Spleen (tissue), 11 donors: ENCODE results near the gene NTSR1. TPM values are rescaled to one million over a fixed set of nuclear protein-coding genes. Genes with fewer than 3 reads are reported as not detected.

ENCODE experiments used
- DNase-seq: peaks from one replicate; pipeline ENCODE4 v3.0.0-alpha.2; 2020
- H3K27ac ChIP-seq, 8 donors: fragments of 200-600 bp; sonication (generic) in 7 of 8; 1 replicate in 4 of 8; 2 replicates in 4 of 8; pipeline versions ENCODE4 v1.5.0 to v1.8.0; 2016 to 2021; ENCODE audit warnings: inconsistent platforms in 4 of 8, mild to moderate bottlenecking in 4 of 8, moderate library complexity in 1 of 8
- H3K27me3 ChIP-seq, 7 donors: fragments of 200-600 bp; sonication (generic) in 6 of 7; replicated peaks in 1 of 7; 1 replicate in 4 of 7; 2 replicates in 3 of 7; pipeline versions ENCODE4 v1.5.0 to v1.8.0; 2016 to 2021; ENCODE audit warnings: inconsistent platforms in 3 of 7, mild to moderate bottlenecking in 1 of 7
- H3K36me3 ChIP-seq, 6 donors: fragments of 200-600 bp; sonication (generic) in 5 of 6; 1 replicate in 4 of 6; 2 replicates in 2 of 6; pipeline versions ENCODE4 v1.5.0 to v1.8.0; 2016 to 2021; ENCODE audit warnings: inconsistent platforms in 2 of 6
- H3K4me1 ChIP-seq, 6 donors: fragments of 200-600 bp; sonication (generic) in 5 of 6; 1 replicate in 3 of 6; 2 replicates in 3 of 6; pipeline versions ENCODE4 v1.5.0 to v1.8.0; 2016 to 2021; ENCODE audit warnings: inconsistent platforms in 3 of 6
- H3K4me3 ChIP-seq, 8 donors: fragments of 200-600 bp; sonication (generic) in 7 of 8; 1 replicate in 4 of 8; 2 replicates in 4 of 8; pipeline versions ENCODE4 v1.5.0 to v1.8.0; 2016 to 2021; ENCODE audit warnings: inconsistent platforms in 4 of 8, mild to moderate bottlenecking in 4 of 8, moderate library complexity in 2 of 8
- H3K9me3 ChIP-seq, 8 donors: fragments of 200-600 bp; sonication (generic) in 7 of 8; 1 replicate in 4 of 8; 2 replicates in 4 of 8; pipeline versions ENCODE4 v1.5.0 to v1.8.0; 2016 to 2021; ENCODE audit warnings: inconsistent platforms in 4 of 8
- CTCF ChIP-seq, 11 experiments: fragments of 200-600 bp in 7 of 11; fragments of 450-650 bp in 4 of 11; sonication (generic) in 4 of 11; IDR thresholded peaks in 8 of 11; conservative IDR thresholded peaks in 3 of 11; 1 replicate in 7 of 11; 2 replicates in 4 of 11; pipeline versions ENCODE4 v1.4.0 to v1.8.0; 2016 to 2021; ENCODE audit warnings: antibody characterized with exemption in 11 of 11, inconsistent platforms in 4 of 11, mild to moderate bottlenecking in 1 of 11
- POLR2A ChIP-seq, 3 donors: fragments of 450-650 bp; IDR thresholded peaks; one replicate each; pipeline ENCODE4 v1.5.1; 2017; ENCODE audit warnings: antibody characterized with exemption in 3 of 3, mild to moderate bottlenecking in 1 of 3
- POLR2AphosphoS5 ChIP-seq, 3 donors: sonication (generic); formaldehyde crosslinking; IDR thresholded peaks; one replicate each; pipeline ENCODE4 v1.5.1; 2017; ENCODE audit warnings: antibody characterized with exemption in 3 of 3
- WGBS, 5 donors: extraction: QIAGEN DNeasy Blood & Tissue Kit in 3 of 5; methylation state at CpG; one replicate each; pipeline versions ENCODE4 v1.1.5 to v1.1.7; 2013 to 2018; 5-methylcytosine and 5-hydroxymethylcytosine counted together
- intact Hi-C: fragments of 100-400 bp; cut with DNase I; formaldehyde crosslinking; loops from one replicate; pipeline ENCODE4 v1.15.0; 2023; ENCODE audit warnings: low total_unique reads
- polyA plus RNA-seq, 3 donors: library from polyadenylated mRNA; stranded (reverse); fragments of 200-250 nt; gene quantifications; one replicate each; pipeline ENCODE4 v1.2.1, GENCODE V29; 2013
- total RNA-seq, 7 donors: library from RNA; depleted of rRNA in 3 of 7; stranded (reverse); fragments of >200 nt in 3 of 7; fragmentation: NEBNext Ultra II Directional in 4 of 7; extraction: Animal tissue kit (Norgen Biotek cat#: 25700) in 4 of 7; gene quantifications; one replicate each; pipeline versions ENCODE4 v1.1.0 to v1.2.1, GENCODE V29; 2016 to 2021
- donor health status: healthy with polysubstance abuse.
- donor health status: DM: no; HTN: no; CAD: no; lungs with moderate emphysema.
- donor health status: DM: no; HTN: no; CAD: no.
- donor health status: Bipolar disorder and iron deficiency.
- donor health status: healthy.
- donor health status: DM: no; HTN: no; CAD: no.
- donor health status: DM: yes; HTN: yes; CAD: no.

The NTSR1 gene
- total and polyA plus RNA-seq, 10 donors: 0.14 to 5.7 (median 0.71) TPM

DNA sequence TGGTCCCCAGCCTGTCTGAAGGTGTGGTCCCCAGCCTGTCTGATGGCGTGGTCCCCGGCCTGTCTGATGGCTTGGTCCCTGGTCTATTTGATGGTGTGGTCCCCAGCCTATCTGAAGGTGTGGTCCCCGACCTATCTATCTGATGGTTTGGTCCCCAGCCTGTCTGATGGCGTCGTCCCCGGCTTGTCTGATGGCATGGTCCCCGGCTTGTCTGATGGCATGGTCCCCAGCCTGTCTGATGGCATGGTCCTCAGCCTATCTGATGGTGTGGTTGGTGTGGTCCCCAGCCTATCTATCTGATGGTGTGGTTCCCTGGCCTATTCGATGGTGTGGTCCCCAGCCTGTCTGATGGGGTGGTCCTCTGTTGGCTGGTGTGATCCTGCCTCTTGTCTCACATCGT is 69.4 kb downstream of the NTSR1 start:
- no peaks in the 10 kb centered on the region for H3K27me3 ChIP-seq
- TF ChIP-seq POLR2A (IDR thresholded peaks at IDR 0.05) (no peak), CTCF (IDR thresholded peaks at IDR 0.05 in 8 of 11, conservative IDR thresholded peaks at IDR 0.05 in 3 of 11) (no peak), POLR2AphosphoS5 (IDR thresholded peaks at IDR 0.05) (no peak)
- peaks cover 8 to 51% (median 32%) of the 10 kb centered on the region in 6 donors for H3K4me1 ChIP-seq
- no peak overlapping the region for H3K4me3 ChIP-seq
- 89 to 100% (median 95%) methylated on average over 8 to 9 of the region's 9 CpGs for WGBS, 5 donors
- no peak for DNase-seq
- no peaks in the 10 kb centered on the region for H3K9me3 ChIP-seq
- H3K36me3 ChIP-seq: no peaks in the 10 kb centered on the region
- no peak overlapping the region for H3K27ac ChIP-seq
- intact Hi-C loops: no loop called here

DNA sequence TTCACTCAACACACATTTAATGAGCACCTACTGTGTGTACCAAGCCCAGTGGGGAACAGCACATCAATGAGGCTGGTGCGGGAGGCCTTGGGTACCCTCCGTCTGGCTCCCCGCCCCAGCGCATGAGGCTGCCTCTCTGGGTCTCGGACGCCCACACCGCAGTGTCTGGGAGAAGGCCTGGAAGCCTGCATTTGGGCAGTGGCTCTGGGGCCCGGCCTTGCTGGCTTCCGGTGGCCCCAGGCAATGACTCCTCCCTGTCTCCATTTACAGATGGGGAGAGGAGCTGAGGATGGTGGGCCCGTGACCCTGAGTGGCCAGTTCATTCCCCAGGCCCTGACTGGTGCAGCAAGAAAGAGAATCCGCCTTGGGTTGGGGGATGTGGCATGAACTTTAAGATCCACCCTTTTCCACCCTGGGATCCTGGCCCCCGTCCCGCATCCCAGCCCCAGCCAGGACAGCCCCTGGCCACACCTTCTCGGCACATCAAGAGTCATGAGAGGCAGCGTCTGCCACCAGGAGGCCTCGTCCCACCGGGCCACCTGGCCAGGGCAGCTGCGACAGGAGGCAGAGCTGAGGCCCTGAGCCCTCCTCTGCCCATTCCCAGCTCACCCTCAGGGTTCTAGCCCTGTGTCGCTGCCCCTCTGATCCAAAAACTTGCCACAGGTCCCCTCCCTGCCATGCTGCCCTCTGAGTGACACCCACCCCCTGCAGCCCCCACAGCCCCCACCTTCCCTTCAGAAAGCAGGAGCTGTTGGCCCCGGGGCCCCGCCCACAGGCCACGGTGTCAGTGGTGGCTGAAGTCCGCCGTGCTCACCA is 70.2 kb downstream of the NTSR1 start:
- 80 to 90% (median 85%) methylated on average over 17 to 24 of the region's 24 CpGs for WGBS, 5 donors
- Histone ChIP-seq H3K4me3 (no peak overlapping the region), H3K9me3 (no peaks in the 10 kb centered on the region), H3K36me3 (no peaks in the 10 kb centered on the region), H3K27me3 (no peaks in the 10 kb centered on the region), H3K27ac (no peak overlapping the region), H3K4me1 (peaks cover 8 to 50% (median 31%) of the 10 kb centered on the region in 6 donors)
- TF ChIP-seq POLR2AphosphoS5 (IDR thresholded peaks at IDR 0.05) (no peak), CTCF (IDR thresholded peaks at IDR 0.05 in 8 of 11, conservative IDR thresholded peaks at IDR 0.05 in 3 of 11) (no peak), POLR2A (IDR thresholded peaks at IDR 0.05) (no peak)
- intact Hi-C loops: no loop called here
- no peak for DNase-seq

DNA sequence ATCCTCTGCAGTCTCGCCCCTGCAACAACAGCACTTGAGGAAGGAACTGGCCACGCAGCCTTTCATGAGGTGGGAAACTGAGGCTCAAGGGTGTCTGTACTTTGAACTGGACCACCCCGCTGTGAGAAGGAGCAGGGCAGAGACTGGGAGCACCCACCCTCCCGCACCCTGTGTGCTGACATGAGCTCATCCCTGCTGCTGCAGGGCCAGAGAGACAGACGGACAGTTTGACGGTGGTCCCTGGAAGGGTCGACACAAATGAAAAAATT is 70.7 kb downstream of the NTSR1 start:
- H3K9me3 ChIP-seq: no peaks in the 10 kb centered on the region
- WGBS, 5 donors: 88 to 93% (median 91%) methylated on average over 7 of the region's 7 CpGs
- intact Hi-C loops: no loop called here

More for the DNA sequence above, 70.7 kb downstream of the NTSR1 start:
- Histone ChIP-seq H3K27me3 (no peaks in the 10 kb centered on the region), H3K4me1 (peaks cover 8 to 45% (median 30%) of the 10 kb centered on the region in 6 donors), H3K36me3 (no peaks in the 10 kb centered on the region), H3K4me3 (no peak overlapping the region), H3K27ac (no peak overlapping the region)
- DNase-seq: no peak
- TF ChIP-seq CTCF (IDR thresholded peaks at IDR 0.05 in 8 of 11, conservative IDR thresholded peaks at IDR 0.05 in 3 of 11) (no peak), POLR2AphosphoS5 (IDR thresholded peaks at IDR 0.05) (no peak), POLR2A (IDR thresholded peaks at IDR 0.05) (no peak)
